ENCODE data around the gene TBL1XR1.

GRCh38 chr3:177110895-177111294 lies 86.4 kb downstream of the TBL1XR1 start:
- no peak for TF ChIP-seq CTCF (IDR thresholded peaks at IDR 0.05)
- no peak for TF ChIP-seq SIN3A (IDR thresholded peaks at IDR 0.05; ENCODE audit: borderline replicate concordance, insufficient read depth, low read depth, low read length)
- TF ChIP-seq POLR2AphosphoS5 (IDR thresholded peaks at IDR 0.05; ENCODE audit: low read depth, low read length), result no peak
- no peak for TF ChIP-seq TCF7L2 (IDR thresholded peaks at IDR 0.05; ENCODE audit: low read depth, low read length)
- TF ChIP-seq REST (IDR thresholded peaks at IDR 0.05; ENCODE audit: insufficient read depth in 1 of 2, low read depth in 2 of 2, low read length in 1 of 2), result no peak

Data from Panc1 (cell line).